Measurements from ENCODE around the gene TM7SF3.

Gene TM7SF3

GRCh38 chr12:26939953-26940352, 74.2 kb downstream of the TM7SF3 start:
- H3K4me3 ChIP-seq (ENCODE audit: low read length) = peak overlapping the region; percentile 97
- H3K9me3 ChIP-seq (replicated peaks; ENCODE audit: low read length) = no peaks in the 10 kb centered on the region
- peak overlapping the region; percentile 82 for H3K4me2 ChIP-seq (ENCODE audit: low read length)
- peak overlapping the region; percentile 98 for H3K9ac ChIP-seq (ENCODE audit: low read depth, low read length)
- H3K36me3 ChIP-seq (ENCODE audit: insufficient read depth, low read length) = no peaks in the 10 kb centered on the region
- H3K4me1 ChIP-seq (ENCODE audit: control insufficient read depth, insufficient read depth, low read length) = peaks cover 30% of the 10 kb centered on the region
- no peaks in the 10 kb centered on the region for H3K27me3 ChIP-seq (ENCODE audit: control insufficient read depth, insufficient read depth, low read length)

- H3K27me3 ChIP-seq (ENCODE audit: control insufficient read depth, insufficient read depth, low read length) = no peaks in the 10 kb centered on the region
- no peaks in the 10 kb centered on the region for H3K36me3 ChIP-seq (ENCODE audit: insufficient read depth, low read length)
- peak overlapping the region; percentile 98 for H3K9ac ChIP-seq (ENCODE audit: low read depth, low read length)
- no peaks in the 10 kb centered on the region for H3K9me3 ChIP-seq (replicated peaks; ENCODE audit: low read length)
- peaks cover 30% of the 10 kb centered on the region for H3K4me1 ChIP-seq (ENCODE audit: control insufficient read depth, insufficient read depth, low read length)
- peak overlapping the region; percentile 97 for H3K4me3 ChIP-seq (ENCODE audit: low read length)
- H3K4me2 ChIP-seq (ENCODE audit: low read length) = peak overlapping the region; percentile 82
These were observed 74.9 kb downstream of the TM7SF3 start for GRCh38 chr12:26939192-26939832.

GRCh38 chr12:26938701-26939062, 75.5 kb downstream of the TM7SF3 start:
- Histone ChIP-seq H3K4me2 (ENCODE audit: low read length) (peak overlapping the region; percentile 82), H3K36me3 (ENCODE audit: insufficient read depth, low read length) (no peaks in the 10 kb centered on the region), H3K9ac (ENCODE audit: low read depth, low read length) (peak overlapping the region; percentile 98), H3K9me3 (replicated peaks; ENCODE audit: low read length) (no peaks in the 10 kb centered on the region), H3K4me1 (ENCODE audit: control insufficient read depth, insufficient read depth, low read length) (peaks cover 30% of the 10 kb centered on the region), H3K27me3 (ENCODE audit: control insufficient read depth, insufficient read depth, low read length) (no peaks in the 10 kb centered on the region), H3K4me3 (ENCODE audit: low read length) (peak overlapping the region; percentile 97)

- peak within 1 kb of the TSS; percentile 98 for H3K9ac ChIP-seq (ENCODE audit: low read depth, low read length)
- H3K4me1 ChIP-seq (ENCODE audit: control insufficient read depth, insufficient read depth, low read length) = peaks cover 30% of the 10 kb centered on the region
- peak within 1 kb of the TSS; percentile 87 for H3K4me2 ChIP-seq (ENCODE audit: low read length)
- H3K4me3 ChIP-seq (ENCODE audit: low read length) = peak within 1 kb of the TSS; percentile 97
- H3K27me3 ChIP-seq (ENCODE audit: control insufficient read depth, insufficient read depth, low read length) = no peaks in the 10 kb centered on the region
- no peaks in the 10 kb centered on the region for H3K9me3 ChIP-seq (replicated peaks; ENCODE audit: low read length)
- peaks cover under 1% of the 10 kb centered on the region for H3K36me3 ChIP-seq (ENCODE audit: insufficient read depth, low read length)
These were observed 76.1 kb downstream of the TM7SF3 start, which contains the start of the genes FGFR1OP2 and INTS13 for GRCh38 chr12:26937863-26938700. Gene FGFR1OP2 (plus strand): TSS chr12:26938470. CDS start chr12:26954159, 15,689 bp downstream. Gene INTS13 (minus strand): TSS chr12:26937981. CDS start chr12:26936803, 1,178 bp downstream.

GRCh38 chr12:26937443-26937862, 76.7 kb downstream of the TM7SF3 start:
- no peaks in the 10 kb centered on the region for H3K27me3 ChIP-seq (ENCODE audit: control insufficient read depth, insufficient read depth, low read length)
- H3K4me3 ChIP-seq (ENCODE audit: low read length) = peak overlapping the region; percentile 97
- H3K36me3 ChIP-seq (ENCODE audit: insufficient read depth, low read length) = peaks cover 7% of the 10 kb centered on the region
- H3K4me2 ChIP-seq (ENCODE audit: low read length) = peak overlapping the region; percentile 87
- H3K9me3 ChIP-seq (replicated peaks; ENCODE audit: low read length) = no peaks in the 10 kb centered on the region
- H3K4me1 ChIP-seq (ENCODE audit: control insufficient read depth, insufficient read depth, low read length) = peaks cover 24% of the 10 kb centered on the region
- peak overlapping the region; percentile 98 for H3K9ac ChIP-seq (ENCODE audit: low read depth, low read length)

GRCh38 chr12:26936559-26937442, 77.4 kb downstream of the TM7SF3 start:
- Histone ChIP-seq H3K9me3 (replicated peaks; ENCODE audit: low read length) (no peaks in the 10 kb centered on the region), H3K4me3 (ENCODE audit: low read length) (peak overlapping the region; percentile 97), H3K27me3 (ENCODE audit: control insufficient read depth, insufficient read depth, low read length) (no peaks in the 10 kb centered on the region), H3K9ac (ENCODE audit: low read depth, low read length) (peak overlapping the region; percentile 98), H3K36me3 (ENCODE audit: insufficient read depth, low read length) (peaks cover 11% of the 10 kb centered on the region), H3K4me1 (ENCODE audit: control insufficient read depth, insufficient read depth, low read length) (peaks cover 20% of the 10 kb centered on the region), H3K4me2 (ENCODE audit: low read length) (peak overlapping the region; percentile 87)

- Histone ChIP-seq H3K4me1 (ENCODE audit: control insufficient read depth, insufficient read depth, low read length) (peaks cover 14% of the 10 kb centered on the region), H3K36me3 (ENCODE audit: insufficient read depth, low read length) (peaks cover 11% of the 10 kb centered on the region), H3K4me3 (ENCODE audit: low read length) (peak overlapping the region; percentile 97), H3K9ac (ENCODE audit: low read depth, low read length) (no peak overlapping the region), H3K4me2 (ENCODE audit: low read length) (peak overlapping the region; percentile 87), H3K27me3 (ENCODE audit: control insufficient read depth, insufficient read depth, low read length) (no peaks in the 10 kb centered on the region), H3K9me3 (replicated peaks; ENCODE audit: low read length) (no peaks in the 10 kb centered on the region)
These were observed 78.4 kb downstream of the TM7SF3 start for GRCh38 chr12:26935636-26936378.

- no peaks in the 10 kb centered on the region for H3K4me1 ChIP-seq (ENCODE audit: control insufficient read depth, insufficient read depth, low read length)
- H3K4me2 ChIP-seq (ENCODE audit: low read length) = no peak overlapping the region
- H3K9ac ChIP-seq (ENCODE audit: low read depth, low read length) = no peak overlapping the region
- no peaks in the 10 kb centered on the region for H3K27me3 ChIP-seq (ENCODE audit: control insufficient read depth, insufficient read depth, low read length)
- peaks cover 28% of the 10 kb centered on the region for H3K36me3 ChIP-seq (ENCODE audit: insufficient read depth, low read length)
- H3K4me3 ChIP-seq (ENCODE audit: low read length) = no peak overlapping the region
- no peaks in the 10 kb centered on the region for H3K9me3 ChIP-seq (replicated peaks; ENCODE audit: low read length)
These were observed 84.6 kb downstream of the TM7SF3 start for GRCh38 chr12:26929590-26929989.

GRCh38 chr12:26928661-26929060, 85.5 kb downstream of the TM7SF3 start:
- no peaks in the 10 kb centered on the region for H3K27me3 ChIP-seq (ENCODE audit: control insufficient read depth, insufficient read depth, low read length)
- H3K4me3 ChIP-seq (ENCODE audit: low read length) = no peak overlapping the region
- no peaks in the 10 kb centered on the region for H3K4me1 ChIP-seq (ENCODE audit: control insufficient read depth, insufficient read depth, low read length)
- no peaks in the 10 kb centered on the region for H3K9me3 ChIP-seq (replicated peaks; ENCODE audit: low read length)
- H3K9ac ChIP-seq (ENCODE audit: low read depth, low read length) = no peak overlapping the region
- H3K4me2 ChIP-seq (ENCODE audit: low read length) = no peak overlapping the region
- H3K36me3 ChIP-seq (ENCODE audit: insufficient read depth, low read length) = peaks cover 36% of the 10 kb centered on the region
